Measurements from ENCODE around the gene ZDHHC1.
"Not testable (repeated sequence)": the region's sequence is repeated elsewhere in the genome, so short reads cannot be mapped to it uniquely, and the experiment has no call there.

The ZDHHC1 gene

GRCh38 chr16:67394155-67395104, 21.8 kb downstream of the ZDHHC1 start:
- DNase-seq (ENCODE audit: low read depth, low spot score) = no peak

DNA sequence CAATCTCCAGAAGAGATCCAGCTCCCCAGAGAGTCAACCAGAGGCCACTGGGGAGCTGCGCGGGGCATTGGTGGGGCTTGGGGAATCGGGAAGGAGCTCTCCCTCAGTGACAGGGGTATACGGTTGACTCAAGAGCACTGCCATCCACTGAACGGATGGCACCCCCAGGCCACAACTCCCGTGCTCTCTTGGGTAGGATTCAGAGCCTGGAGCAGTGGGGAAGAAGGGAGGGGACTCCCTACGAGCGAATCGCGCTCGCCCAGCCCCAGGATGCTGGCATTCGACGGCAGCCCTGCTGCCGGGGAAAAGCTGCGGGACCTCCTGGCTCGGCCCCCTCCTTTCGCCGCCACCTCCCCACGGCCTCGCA, 22.5 kb downstream of the ZDHHC1 start:
- no peak for DNase-seq (ENCODE audit: low read depth, low spot score)

- no peak for DNase-seq (ENCODE audit: low read depth, low spot score)
Measured at GRCh38 chr16:67393111-67393787, 23.0 kb downstream of the ZDHHC1 start, which contains the start of gene TPPP3. TPPP3 (minus strand) TSS chr16:67393498; CDS start chr16:67391111, 2,387 bp downstream.

DNA sequence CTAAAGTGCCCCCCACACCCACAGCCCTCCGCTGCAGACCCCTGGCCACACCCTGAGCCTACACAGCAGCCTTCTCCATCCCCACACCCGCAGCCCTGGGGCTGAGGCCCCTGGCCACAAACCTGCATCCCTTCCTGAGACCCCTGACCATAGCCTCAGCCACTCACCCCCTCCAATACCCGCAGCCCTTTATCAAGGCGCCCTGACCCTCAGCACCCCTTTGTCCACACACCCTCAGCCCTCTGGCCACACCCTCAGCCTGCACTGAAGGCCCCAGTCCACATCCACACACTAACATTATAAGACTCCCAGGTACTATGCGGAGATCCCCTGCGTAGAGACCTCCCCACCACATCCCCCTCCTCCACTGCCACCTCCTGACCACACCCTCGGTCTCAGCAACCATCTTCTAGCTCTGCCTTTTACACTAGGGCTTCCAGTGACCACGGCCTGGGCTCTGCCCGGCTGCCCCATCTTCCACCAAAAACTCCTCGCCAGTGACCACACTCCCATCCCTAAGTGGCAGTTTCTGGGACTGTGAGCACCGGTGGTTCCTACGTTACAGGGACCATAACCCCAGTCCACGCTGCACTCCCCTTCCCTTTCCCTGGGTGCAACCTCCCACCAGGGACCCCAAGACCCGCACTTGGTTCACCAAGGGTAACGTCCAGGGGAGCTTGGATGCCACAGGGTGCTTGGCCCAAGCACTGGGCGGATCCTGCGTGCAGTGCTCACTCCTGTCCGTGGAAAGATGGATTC, 23.8 kb downstream of the ZDHHC1 start:
- DNase-seq (ENCODE audit: low read depth, low spot score) = no peak

DNA sequence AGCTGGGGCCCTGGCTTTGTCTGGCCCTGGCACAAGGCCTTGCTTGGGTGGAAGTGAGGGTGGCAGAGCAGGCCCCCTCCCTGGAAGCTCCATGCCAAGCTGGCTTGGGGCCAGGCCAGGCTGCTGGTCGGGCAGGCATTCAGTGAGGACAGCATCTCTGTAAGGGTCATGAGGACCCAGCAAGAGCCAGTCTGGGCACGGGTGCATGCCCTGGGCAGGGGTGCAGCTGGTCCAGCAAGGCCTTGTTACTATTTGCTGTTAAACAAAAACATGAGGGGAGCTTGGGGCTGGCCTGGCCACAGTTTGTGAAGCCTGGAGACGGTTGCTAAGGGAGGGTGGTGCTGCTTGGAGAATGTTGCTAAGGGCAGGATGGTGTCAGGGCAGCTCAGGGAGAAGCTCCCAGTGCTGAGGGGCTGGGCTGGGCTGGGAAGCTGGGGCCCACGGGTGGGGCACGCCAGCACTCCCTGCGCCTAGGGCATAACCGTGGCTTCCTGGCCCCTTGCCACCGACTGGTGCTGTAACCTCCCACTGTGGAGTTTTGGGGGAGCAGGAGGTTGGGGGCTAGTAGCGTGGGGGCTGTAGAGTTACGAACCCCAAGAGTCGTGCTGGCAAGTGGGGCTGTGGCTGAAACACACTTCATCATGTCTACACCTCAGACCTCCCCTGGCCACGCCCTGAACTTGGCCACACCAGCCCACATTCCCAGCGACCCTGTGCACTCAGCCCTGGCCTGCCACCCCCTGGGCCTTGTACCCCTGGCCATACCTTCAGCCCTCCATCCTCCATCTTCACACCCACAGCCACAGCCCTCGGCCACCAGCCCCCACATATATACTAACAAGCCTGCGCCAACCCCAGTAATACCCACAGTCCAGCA, 24.6 kb downstream of the ZDHHC1 start:
- DNase-seq (ENCODE audit: low read depth, low spot score) = no peak

DNA sequence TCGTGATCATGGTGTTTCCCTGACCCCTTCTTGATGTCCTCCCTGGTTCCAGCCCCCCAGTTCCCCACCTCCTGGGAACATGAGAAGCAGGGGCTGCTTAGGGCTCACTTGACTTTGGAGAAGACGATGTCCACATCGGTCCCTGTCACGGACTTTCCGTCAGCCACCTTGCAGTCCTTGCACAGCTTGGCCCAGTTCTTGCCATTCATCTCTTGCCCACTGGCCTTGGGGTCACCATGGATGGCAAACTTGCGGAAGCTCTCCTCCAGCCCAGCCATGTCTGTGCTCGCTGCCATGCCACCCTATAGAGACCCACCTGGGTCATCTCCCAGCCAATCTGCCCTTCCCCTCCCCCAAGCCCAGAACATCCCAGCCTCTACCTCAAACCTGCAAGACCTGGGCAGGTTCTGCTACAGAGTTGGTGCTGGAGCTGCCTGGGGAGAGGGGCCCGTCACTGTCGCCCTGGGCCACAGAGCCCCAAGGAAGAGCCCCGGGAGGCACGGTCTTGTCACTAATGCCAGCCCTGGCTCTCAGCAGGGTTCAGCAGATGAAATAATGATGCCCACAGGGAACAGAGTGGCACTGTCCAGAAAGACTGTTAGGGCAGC, 25.4 kb downstream of the ZDHHC1 start:
- DNase-seq (ENCODE audit: low read depth, low spot score) = no peak

GRCh38 chr16:67389911-67390815, 26.1 kb downstream of the ZDHHC1 start:
- no peak for DNase-seq (ENCODE audit: low read depth, low spot score)

DNA sequence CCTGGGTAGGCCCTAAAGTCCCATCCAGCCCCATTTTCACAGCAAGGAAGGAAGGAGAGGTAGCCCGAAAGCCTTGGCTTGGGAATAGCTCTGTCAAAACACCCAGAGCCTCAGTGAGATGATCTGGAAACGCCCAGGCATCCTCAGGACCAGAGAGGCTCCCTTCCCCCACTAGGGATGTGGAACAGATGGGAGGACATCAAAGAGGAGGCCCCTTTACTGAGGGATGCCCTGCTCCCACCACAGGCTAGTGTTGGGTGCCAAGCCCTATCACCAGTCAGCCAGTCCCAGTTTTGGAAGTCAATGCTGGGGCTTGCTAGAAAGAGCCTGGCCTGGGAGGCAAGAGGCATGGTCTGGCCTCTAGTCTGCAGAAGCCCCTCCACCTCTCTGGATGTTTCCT, 27.7 kb downstream of the ZDHHC1 start:
- DNase-seq (ENCODE audit: low read depth, low spot score) = no peak

GRCh38 chr16:67388191-67388590, 28.1 kb downstream of the ZDHHC1 start:
- no peak for DNase-seq (ENCODE audit: low read depth, low spot score)

DNA sequence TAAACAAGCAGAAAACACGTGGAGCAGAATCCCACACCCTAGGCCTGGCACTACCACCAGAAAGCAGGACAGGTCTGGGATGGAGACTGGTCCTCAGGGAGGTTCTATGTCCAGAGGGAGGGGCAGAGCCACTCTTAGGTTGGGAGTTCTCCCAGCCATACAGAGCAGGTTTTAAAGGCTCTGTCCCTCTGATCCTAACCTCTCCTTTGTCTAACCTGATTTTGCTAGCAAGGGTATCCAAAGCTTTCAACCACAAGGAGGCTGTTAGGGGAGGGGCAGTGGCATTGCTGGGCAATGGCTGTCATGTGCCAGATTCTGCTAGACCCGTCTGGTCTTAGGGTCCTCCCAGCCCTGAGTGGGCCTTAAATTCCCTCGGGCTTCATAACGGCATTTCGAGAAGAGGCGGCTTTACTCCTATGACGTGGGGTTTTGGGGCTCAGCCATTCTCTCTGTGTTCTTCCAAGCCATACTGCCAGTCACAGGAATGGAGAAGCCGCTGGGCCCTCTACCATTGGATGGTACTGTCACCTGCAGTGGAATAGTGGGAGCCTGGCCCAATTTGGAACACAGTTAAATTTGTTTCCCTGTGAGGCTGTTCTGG, 28.7 kb downstream of the ZDHHC1 start:
- DNase-seq (ENCODE audit: low read depth, low spot score) = no peak

- no peak for DNase-seq (ENCODE audit: low read depth, low spot score)
Measured at GRCh38 chr16:67386861-67387455, 29.3 kb downstream of the ZDHHC1 start.

DNA sequence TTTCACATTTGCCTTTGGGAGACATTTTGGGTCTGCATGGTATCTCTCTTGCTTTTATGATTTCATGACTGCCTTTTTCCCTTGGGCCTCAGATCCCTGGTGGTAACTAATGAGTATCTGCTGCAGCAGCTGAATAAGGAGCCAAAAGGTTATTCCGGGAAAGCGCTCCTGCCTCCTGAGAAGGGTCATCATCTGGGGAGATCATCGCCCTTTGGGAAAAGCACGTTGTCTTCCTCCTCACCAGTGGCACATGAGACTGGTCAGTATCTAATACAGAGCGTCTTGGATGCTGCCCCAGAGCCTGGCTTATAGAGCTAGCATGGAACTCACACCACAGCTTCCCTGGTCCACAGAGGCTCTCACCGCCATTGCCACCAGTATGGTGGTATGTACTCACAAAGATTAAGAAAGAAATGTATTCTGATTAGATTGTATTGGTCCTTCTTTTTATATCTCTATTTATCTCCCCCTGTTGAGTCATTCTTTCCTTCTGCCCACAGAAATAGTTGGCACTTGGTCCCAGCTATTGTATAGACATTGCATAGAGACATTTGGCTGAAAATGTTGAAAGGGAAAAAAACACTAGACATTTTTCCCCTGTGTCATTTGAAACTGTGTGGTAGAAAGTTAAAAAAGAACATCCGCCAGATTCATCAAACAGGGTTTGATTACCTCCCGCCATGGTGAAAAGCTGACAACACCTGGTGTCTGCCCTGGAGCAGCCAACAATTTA, 31.3 kb downstream of the ZDHHC1 start:
- DNase-seq (ENCODE audit: low read depth, low spot score) = no peak

DNA sequence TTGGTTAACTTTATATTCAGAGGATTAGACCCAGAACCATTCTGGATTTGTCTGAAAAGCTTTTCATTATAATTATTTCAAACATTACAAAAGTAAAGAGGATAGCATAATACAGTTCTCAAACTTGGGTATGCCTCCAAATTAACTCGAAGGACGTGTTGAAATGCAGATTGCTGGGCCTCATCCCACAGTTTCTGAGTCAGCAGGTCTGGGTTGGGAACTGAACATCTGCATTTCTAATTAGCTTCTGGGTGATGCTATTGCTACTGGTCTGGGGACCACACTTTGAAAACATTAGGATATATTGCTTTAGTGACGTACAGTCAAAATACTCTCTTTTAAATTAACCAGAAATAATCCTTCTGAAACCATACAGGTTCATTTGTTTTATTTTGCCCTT, 33.0 kb downstream of the ZDHHC1 start:
- no peak for DNase-seq (ENCODE audit: low read depth, low spot score)

- DNase-seq (ENCODE audit: low read depth, low spot score) = no peak
Measured at GRCh38 chr16:67378642-67379041, 37.6 kb downstream of the ZDHHC1 start.

GRCh38 chr16:67376012-67376411, 40.3 kb downstream of the ZDHHC1 start:
- DNase-seq (ENCODE audit: low read depth, low spot score) = not testable (repeated sequence)

GRCh38 chr16:67372664-67373063, 43.6 kb downstream of the ZDHHC1 start:
- no peak for DNase-seq (ENCODE audit: low read depth, low spot score)

- DNase-seq (ENCODE audit: low read depth, low spot score) = no peak
Measured at GRCh38 chr16:67370661-67371060, 45.6 kb downstream of the ZDHHC1 start.

DNA sequence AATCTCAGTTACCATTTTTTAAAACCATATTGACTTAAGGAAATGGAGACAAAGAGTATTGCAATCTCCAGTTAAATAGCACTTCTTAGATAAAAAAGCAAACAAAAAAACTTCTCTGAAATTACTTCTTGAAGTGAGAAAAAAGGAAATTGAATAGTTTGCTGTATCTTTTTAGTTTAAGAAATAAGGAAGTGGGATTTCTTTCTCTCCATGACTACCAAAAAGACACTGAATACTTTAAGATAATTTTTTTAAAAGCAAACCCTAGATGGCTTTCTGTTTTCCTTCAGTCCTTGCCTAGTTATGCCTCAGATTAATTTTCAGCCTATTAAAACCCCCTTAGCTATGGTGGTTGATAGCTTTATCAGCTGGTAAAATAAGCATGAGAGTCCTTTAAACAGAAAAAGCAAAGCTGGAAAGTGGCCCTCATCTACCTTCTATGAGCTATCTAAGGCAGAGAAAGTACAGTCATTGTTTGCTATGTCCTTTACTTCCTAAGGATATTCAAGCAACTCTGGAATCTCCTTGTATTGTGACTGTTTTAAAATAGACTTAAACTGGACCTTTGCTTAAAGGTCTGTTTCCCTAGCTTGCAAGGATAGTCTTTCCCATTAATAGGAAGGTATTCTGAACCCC, 51.6 kb downstream of the ZDHHC1 start:
- no peak for DNase-seq (ENCODE audit: low read depth, low spot score)

Measured in brain pericyte (primary cell).